Testis (tissue), 3 donors: Measurements from ENCODE around the gene HAS3. TPM values are rescaled to one million over a fixed set of nuclear protein-coding genes. Genes with fewer than 3 reads are reported as not detected.
A peak's percentile ranks its signal among the peaks of the same experiment; 100 is the strongest.

Experiments
- DNase-seq: peaks from one replicate; pipeline ENCODE4 v3.0.0-alpha.2; 2019
- H3K27ac ChIP-seq, 2 donors: fragments of 200-600 bp; sonication (generic); one replicate each; pipeline ENCODE4 v1.5.1; 2019
- H3K27me3 ChIP-seq: fragments of 200-600 bp; sonication (generic); one replicate; pipeline ENCODE4 v1.5.1; 2019
- H3K36me3 ChIP-seq: fragments of 200-600 bp; sonication (generic); one replicate; pipeline ENCODE4 v1.5.1; 2017; ENCODE audit warnings: low read depth; ENCODE audit errors: missing control alignments
- H3K4me1 ChIP-seq: fragments of 200-600 bp; sonication (generic); one replicate; pipeline ENCODE4 v1.5.1; 2019
- H3K4me3 ChIP-seq, 2 donors: fragments of 200-600 bp; sonication (generic); one replicate each; pipeline ENCODE4 v1.5.1; 2017 to 2019
- H3K9me3 ChIP-seq: fragments of 200-600 bp; sonication (generic); one replicate; pipeline ENCODE4 v1.5.1; 2017
- CTCF ChIP-seq, 3 experiments: fragments of 450-650 bp in 2 of 3; fragments of 200-600 bp in 1 of 3; sonication (generic) in 1 of 3; IDR thresholded peaks; one replicate each; pipeline ENCODE4 v1.5.1; 2016 to 2019; ENCODE audit warnings: antibody characterized with exemption in 3 of 3, mild to moderate bottlenecking in 2 of 3, moderate library complexity in 1 of 3
- POLR2A ChIP-seq: fragments of 450-650 bp; IDR thresholded peaks from one replicate; pipeline ENCODE4 v1.6.1; 2017; ENCODE audit warnings: antibody characterized with exemption, mild to moderate bottlenecking, moderate library complexity
- WGBS, 2 donors: methylation state at CpG; one replicate each; pipeline ENCODE4 v1.1.5; 2018; 5-methylcytosine and 5-hydroxymethylcytosine counted together
- intact Hi-C: fragments of 100-400 bp; cut with DNase I; formaldehyde crosslinking; loops from one replicate; pipeline ENCODE4 v1.15.1; 2023; ENCODE audit warnings: low total_unique reads
- polyA plus RNA-seq: library from polyadenylated mRNA; stranded (reverse); fragments of 350-450 nt; fragmentation: Illumina TruSeq; extraction: RNeasy Lipid Tissue Mini Kit (QIAGEN cat#74804); gene quantifications from one replicate; pipeline ENCODE4 v1.2.3, GENCODE V29; 2014; ENCODE audit warnings: low read depth, low replicate concordance; ENCODE audit not compliant: insufficient read depth
- total RNA-seq, 2 donors: library from RNA; depleted of rRNA; stranded (reverse); fragments of >200 nt; gene quantifications; one replicate each; pipeline ENCODE4 v1.2.3, GENCODE V29; 2016

Gene HAS3
- total and polyA plus RNA-seq, 3 donors from 2014 or later = 4.7 to 7.7 (median 4.8) TPM

GRCh38 chr16:69112285-69113129 is 7.1 kb downstream of the HAS3 start:
- peak; percentile 77 for DNase-seq
- intact Hi-C loops = loop anchor here (10.0 kb wide), 1 partner anchor 258 kb away; no protein-coding TSS in a partner anchor
- peaks cover 6% of the 10 kb centered on the region for H3K4me1 ChIP-seq
- H3K36me3 ChIP-seq = no peaks in the 10 kb centered on the region
- TF ChIP-seq CTCF (IDR thresholded peaks at IDR 0.05) (peak in 2 of 3 experiments; percentile 51 to 66), POLR2A (no peak)
- H3K4me3 ChIP-seq = no peak overlapping the region
- no peaks in the 10 kb centered on the region for H3K27me3 ChIP-seq
- no peak overlapping the region for H3K27ac ChIP-seq
- 63 to 73% methylated on average over 6 of the region's 6 CpGs for WGBS, 2 donors
- H3K9me3 ChIP-seq = no peaks in the 10 kb centered on the region

GRCh38 chr16:69113216-69113615 is 7.8 kb downstream of the HAS3 start:
- no peaks in the 10 kb centered on the region for H3K9me3 ChIP-seq
- WGBS, 2 donors = 85 to 90% methylated on average over 7 of the region's 7 CpGs
- no peaks in the 10 kb centered on the region for H3K4me1 ChIP-seq
- TF ChIP-seq POLR2A = no peak
- TF ChIP-seq CTCF (IDR thresholded peaks at IDR 0.05) = no peak
- no peak for DNase-seq
- H3K27me3 ChIP-seq = no peaks in the 10 kb centered on the region
- H3K27ac ChIP-seq = no peak overlapping the region
- no peak overlapping the region for H3K4me3 ChIP-seq
- intact Hi-C loops = loop anchor here (10.0 kb wide), 1 partner anchor 258 kb away; no protein-coding TSS in a partner anchor
- no peaks in the 10 kb centered on the region for H3K36me3 ChIP-seq

GRCh38 chr16:69114346-69114975 is 9.0 kb downstream of the HAS3 start:
- H3K9me3 ChIP-seq = no peaks in the 10 kb centered on the region
- no peaks in the 10 kb centered on the region for H3K36me3 ChIP-seq
- no peak overlapping the region for H3K27ac ChIP-seq
- no peaks in the 10 kb centered on the region for H3K27me3 ChIP-seq
- no peaks in the 10 kb centered on the region for H3K4me1 ChIP-seq
- WGBS, 2 donors = 90 to 93% methylated on average over 17 to 25 of the region's 25 CpGs
- TF ChIP-seq CTCF (IDR thresholded peaks at IDR 0.05) (no peak), POLR2A (no peak)
- H3K4me3 ChIP-seq = no peak overlapping the region
- intact Hi-C loops = loop anchor here (10.0 kb wide), 1 partner anchor 260 kb away; no protein-coding TSS in a partner anchor
- DNase-seq = no peak

GRCh38 chr16:69114976-69115355 is 9.5 kb downstream of the HAS3 start:
- WGBS, 2 donors = 96 to 99% methylated on average over 6 of the region's 6 CpGs
- no peaks in the 10 kb centered on the region for H3K9me3 ChIP-seq
- DNase-seq = no peak
- no peaks in the 10 kb centered on the region for H3K4me1 ChIP-seq
- no peak for TF ChIP-seq CTCF (IDR thresholded peaks at IDR 0.05)
- no peak for TF ChIP-seq POLR2A
- H3K27me3 ChIP-seq = no peaks in the 10 kb centered on the region
- no peak overlapping the region for H3K4me3 ChIP-seq
- intact Hi-C loops = loop anchor here (10.0 kb wide), 1 partner anchor 260 kb away; no protein-coding TSS in a partner anchor
- H3K36me3 ChIP-seq = no peaks in the 10 kb centered on the region
- H3K27ac ChIP-seq = no peak overlapping the region
